K562 (cell line): Measurements from ENCODE around the gene CARS2. TPM values are rescaled to one million over a fixed set of nuclear protein-coding genes. Genes with fewer than 3 reads are reported as not detected.
A peak's percentile ranks its signal among the peaks of the same experiment; 100 is the strongest.

Experiments
- ATAC-seq: fragments of 200-7000 bp; cut with Tn5 transposase; 3 replicates; pipeline ENCODE4 v1.9.1; 2020; ENCODE audit warnings: moderate library complexity
- BruUV-seq: library from RNA; stranded (reverse); fragments of 400-500 nt; replicated peaks from 2 replicates; lab custom pipeline; 2021; lab: Mats Ljungman, UMichigan
- CTCF ChIA-PET: fragments of 300-600 bp; formaldehyde crosslinking; extraction: SDS; loops from one replicate; lab custom pipeline; 2021; ENCODE audit warnings: low intra/inter-chr PET ratio; lab: Yijun Ruan, JAX
- POLR2A ChIA-PET: fragments of 300-600, 350-650 bp; sonication (Branson Sonifier 250); formaldehyde crosslinking; extraction: SDS; loops from one replicate; lab custom pipeline; 2021; ENCODE audit warnings: antibody characterized with exemption, inconsistent platforms; lab: Yijun Ruan, JAX
- DNase-seq, 4 experiments: peaks; one replicate each; pipeline versions ENCODE4 v3.0.0 to v3.0.0-alpha.2; 2011 to 2018; ENCODE audit warnings: low spot score in 3 of 4, mixed read lengths in 3 of 4; ENCODE audit errors: extremely low read depth in 1 of 4
- FAIRE-seq: peaks from 2 replicates; lab custom pipeline; 2011; peaks lifted over from hg19 to GRCh38; lab: Jason Lieb, UNC
- H2AFZ ChIP-seq: 2 replicates; pipeline ENCODE4 v1.6.0; 2011; ENCODE audit warnings: low read depth, low read length, control low read depth, inconsistent platforms
- H3K27ac ChIP-seq: fragments of 200-600 bp; 3 replicates; pipeline ENCODE4 v1.8.0; 2011; ENCODE audit warnings: low read depth, mild to moderate bottlenecking, control low read depth, inconsistent platforms, low read length, moderate library complexity, mixed read lengths; ENCODE audit errors: extremely low read depth
- H3K27me3 ChIP-seq, 2 experiments: fragments of 300-600 bp in 1 of 2; 2 replicates in 1 of 2; 3 replicates in 1 of 2; pipeline versions ENCODE4 v1.6.0 to v1.8.0; 2011; ENCODE audit warnings: inconsistent platforms in 2 of 2, low read length in 2 of 2, mild to moderate bottlenecking in 1 of 2, mixed read lengths in 1 of 2, moderate library complexity in 1 of 2; ENCODE audit not compliant: control insufficient read depth in 2 of 2, insufficient read depth in 2 of 2
- H3K36me3 ChIP-seq: fragments of 300-600 bp; 3 replicates; pipeline ENCODE4 v1.8.0; 2011; ENCODE audit warnings: mild to moderate bottlenecking, low read length, inconsistent platforms; ENCODE audit not compliant: control insufficient read depth, insufficient read depth
- H3K4me1 ChIP-seq, 2 experiments: fragments of 200-600 bp in 1 of 2; replicated peaks in 1 of 2; 2 replicates in 1 of 2; 3 replicates in 1 of 2; pipeline versions ENCODE4 v1.5.1 to v1.8.0; 2011; ENCODE audit warnings: inconsistent platforms in 2 of 2, low read length in 2 of 2, mild to moderate bottlenecking in 1 of 2, mixed read lengths in 1 of 2, moderate library complexity in 1 of 2; ENCODE audit not compliant: control insufficient read depth in 2 of 2, insufficient read depth in 2 of 2
- H3K4me2 ChIP-seq: 2 replicates; pipeline ENCODE4 v1.6.1; 2011; ENCODE audit warnings: low read length, control low read depth, inconsistent platforms, mixed read lengths; ENCODE audit not compliant: insufficient read depth
- H3K4me3 ChIP-seq: fragments of 200-600 bp; sonication (generic), shearing (Covaris generic); 2 replicates; pipeline ENCODE4 v1.5.1; 2016; ENCODE audit warnings: control low read depth, inconsistent platforms
- H3K79me2 ChIP-seq: fragments of 200-600 bp; 3 replicates; pipeline ENCODE4 v1.8.0; 2011; ENCODE audit warnings: low read length, inconsistent platforms; ENCODE audit not compliant: control insufficient read depth, insufficient read depth
- H3K9ac ChIP-seq, 2 experiments: 2 replicates each; pipeline versions ENCODE4 v1.6.0 to v1.6.1; 2011; ENCODE audit warnings: low read depth in 2 of 2, low read length in 2 of 2, control low read depth in 1 of 2, inconsistent platforms in 1 of 2, mild to moderate bottlenecking in 1 of 2, mixed read lengths in 1 of 2; ENCODE audit not compliant: insufficient read depth in 1 of 2
- H3K9me1 ChIP-seq: one replicate; pipeline ENCODE4 v1.6.0; 2011; ENCODE audit warnings: inconsistent platforms, mild to moderate bottlenecking, low read length, moderate library complexity; ENCODE audit not compliant: control insufficient read depth, insufficient read depth
- H3K9me3 ChIP-seq: replicated peaks from 2 replicates; pipeline ENCODE4 v1.5.1; 2011; ENCODE audit warnings: low read depth, low read length, inconsistent platforms; ENCODE audit not compliant: control insufficient read depth, insufficient read depth
- H4K20me1 ChIP-seq: replicated peaks from 2 replicates; pipeline ENCODE4 v1.6.1; 2011; ENCODE audit warnings: low read length, inconsistent platforms, mixed read lengths; ENCODE audit not compliant: control insufficient read depth, insufficient read depth
- SMARCB1 ChIP-seq: IDR thresholded peaks from 2 replicates; pipeline ENCODE4 v1.6.1; 2011; ENCODE audit warnings: improper control_type of control experiment, low read depth; ENCODE audit not compliant: insufficient read length
- WGBS: fragments of 100-300 bp; shearing (Covaris generic); methylation state at CpG from one replicate; pipeline ENCODE4 v1.1.6; 2016; ENCODE audit warnings: low coverage, mixed read lengths; ENCODE audit not compliant: insufficient coverage; ENCODE audit errors: missing lambda C conversion rate; 5-methylcytosine and 5-hydroxymethylcytosine counted together
- in situ Hi-C: fragments of 300-500 bp; cut with MboI; formaldehyde crosslinking; loops from 4 replicates; pipeline ENCODE4 v1.15.0; 2018; ENCODE audit warnings: inconsistent platforms, mixed read lengths
- intact Hi-C: fragments of 100-400 bp; cut with micrococcal nuclease; formaldehyde crosslinking; loops from 2 replicates; pipeline ENCODE4 v1.14.2; 2022
- polyA plus RNA-seq, 8 experiments: library from polyadenylated mRNA; depleted of rRNA in 4 of 8; stranded (reverse) in 5 of 8; unstranded in 3 of 8; fragments of >200 nt; fragmentation: Nextera tagmentation in 2 of 8; fragmentation: Illumina TruSeq in 1 of 8; extraction: Ambion mirVana in 2 of 8; extraction: Trizol in 1 of 8; gene quantifications; 2 replicates each; pipeline versions ENCODE4 v1.2.1 to v1.2.3, GENCODE V29; 2011 to 2014; ENCODE audit warnings: inconsistent platforms in 1 of 8, missing spikeins in 1 of 8
- total RNA-seq, 7 experiments: library from RNA; depleted of rRNA in 6 of 7; stranded (reverse); fragments of >200 nt in 6 of 7; fragmentation: Illumina TruSeq in 2 of 7; extraction: Trizol in 2 of 7; gene quantifications; 2 replicates each; pipeline versions ENCODE4 v1.2.1 to v1.2.3, GENCODE V29; 2011 to 2021; ENCODE audit warnings: low replicate concordance in 1 of 7
- TF ChIP-seq, protein P1 (sequence below), 2 experiments: fragments of 450-650 bp in 1 of 2; sonication (generic) in 1 of 2; formaldehyde crosslinking in 1 of 2; IDR thresholded peaks; 2 replicates each; pipeline versions ENCODE4 v1.7.1 to v1.9.0; 2016 to 2022; ENCODE audit warnings: inconsistent platforms in 1 of 2, mild to moderate bottlenecking in 1 of 2, missing genetic modification reagents in 1 of 2

Gene CARS2
- total and polyA plus RNA-seq, 9 of the 15 experiments (the other 6 are each of a cell fraction or from before 2014, with no cell fraction given), result 1.7 to 37.4 (median 30.5) TPM

DNA sequence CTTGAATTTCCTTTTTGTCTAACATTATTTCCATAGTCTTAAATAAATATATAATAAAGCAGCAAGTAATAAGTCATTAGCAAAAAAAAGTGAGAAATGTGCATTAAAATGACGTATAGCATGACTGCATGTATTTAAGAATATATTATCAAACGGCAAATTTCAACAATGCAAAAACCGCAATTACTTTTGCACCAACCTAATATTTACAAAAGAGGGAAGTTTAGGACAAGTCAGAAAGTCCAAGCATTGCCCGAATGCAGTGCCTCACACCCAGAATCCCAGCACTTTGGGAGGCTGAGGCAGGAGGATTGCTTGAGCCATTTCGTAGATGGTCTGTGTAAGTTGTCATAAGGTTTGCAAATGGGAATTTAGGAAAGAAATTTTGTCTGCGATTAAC is 100.8 kb downstream of the CARS2 start:
- H3K9ac ChIP-seq, result no peak overlapping the region
- no peaks in the 10 kb centered on the region for H4K20me1 ChIP-seq
- FAIRE-seq (no peak), DNase-seq (no peak), ATAC-seq (no peak)
- no peaks in the 10 kb centered on the region for H3K9me3 ChIP-seq
- ChIA-PET POLR2A (no interaction called here), CTCF (no interaction called here)
- H3K9me1 ChIP-seq, result no peaks in the 10 kb centered on the region
- 63% methylated on average over 6 of the region's 6 CpGs for WGBS
- peaks cover 0 to 5% of the 10 kb centered on the region in 2 experiments; a peak in 4 of 5 replicates for H3K4me1 ChIP-seq
- no TSS peak for BruUV-seq
- TF ChIP-seq, protein P1, sequence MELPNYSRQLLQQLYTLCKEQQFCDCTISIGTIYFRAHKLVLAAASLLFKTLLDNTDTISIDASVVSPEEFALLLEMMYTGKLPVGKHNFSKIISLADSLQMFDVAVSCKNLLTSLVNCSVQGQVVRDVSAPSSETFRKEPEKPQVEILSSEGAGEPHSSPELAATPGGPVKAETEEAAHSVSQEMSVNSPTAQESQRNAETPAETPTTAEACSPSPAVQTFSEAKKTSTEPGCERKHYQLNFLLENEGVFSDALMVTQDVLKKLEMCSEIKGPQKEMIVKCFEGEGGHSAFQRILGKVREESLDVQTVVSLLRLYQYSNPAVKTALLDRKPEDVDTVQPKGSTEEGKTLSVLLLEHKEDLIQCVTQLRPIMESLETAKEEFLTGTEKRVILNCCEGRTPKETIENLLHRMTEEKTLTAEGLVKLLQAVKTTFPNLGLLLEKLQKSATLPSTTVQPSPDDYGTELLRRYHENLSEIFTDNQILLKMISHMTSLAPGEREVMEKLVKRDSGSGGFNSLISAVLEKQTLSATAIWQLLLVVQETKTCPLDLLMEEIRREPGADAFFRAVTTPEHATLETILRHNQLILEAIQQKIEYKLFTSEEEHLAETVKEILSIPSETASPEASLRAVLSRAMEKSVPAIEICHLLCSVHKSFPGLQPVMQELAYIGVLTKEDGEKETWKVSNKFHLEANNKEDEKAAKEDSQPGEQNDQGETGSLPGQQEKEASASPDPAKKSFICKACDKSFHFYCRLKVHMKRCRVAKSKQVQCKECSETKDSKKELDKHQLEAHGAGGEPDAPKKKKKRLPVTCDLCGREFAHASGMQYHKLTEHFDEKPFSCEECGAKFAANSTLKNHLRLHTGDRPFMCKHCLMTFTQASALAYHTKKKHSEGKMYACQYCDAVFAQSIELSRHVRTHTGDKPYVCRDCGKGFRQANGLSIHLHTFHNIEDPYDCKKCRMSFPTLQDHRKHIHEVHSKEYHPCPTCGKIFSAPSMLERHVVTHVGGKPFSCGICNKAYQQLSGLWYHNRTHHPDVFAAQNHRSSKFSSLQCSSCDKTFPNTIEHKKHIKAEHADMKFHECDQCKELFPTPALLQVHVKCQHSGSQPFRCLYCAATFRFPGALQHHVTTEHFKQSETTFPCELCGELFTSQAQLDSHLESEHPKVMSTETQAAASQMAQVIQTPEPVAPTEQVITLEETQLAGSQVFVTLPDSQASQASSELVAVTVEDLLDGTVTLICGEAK (IDR thresholded peaks at IDR 0.05), result peak; percentile 57; the same call in 1 of the 2 replicates
- TF ChIP-seq, protein P1 (CRISPR knock-in tag; IDR thresholded peaks at IDR 0.05), result no peak
- TF ChIP-seq SMARCB1, result no peak
- intact Hi-C loops (no loop called here), in situ Hi-C loops (no loop called here)
- H3K79me2 ChIP-seq, result no peaks in the 10 kb centered on the region
- H2AFZ ChIP-seq, result no peak overlapping the region
- H3K27me3 ChIP-seq, result no peaks in the 10 kb centered on the region
- H3K4me2 ChIP-seq, result no peak overlapping the region
- no peak overlapping the region for H3K4me3 ChIP-seq
- no peaks in the 10 kb centered on the region for H3K36me3 ChIP-seq
- no peak overlapping the region for H3K27ac ChIP-seq
